ENCODE results near the gene P4HA2.

The P4HA2 gene

DNA sequence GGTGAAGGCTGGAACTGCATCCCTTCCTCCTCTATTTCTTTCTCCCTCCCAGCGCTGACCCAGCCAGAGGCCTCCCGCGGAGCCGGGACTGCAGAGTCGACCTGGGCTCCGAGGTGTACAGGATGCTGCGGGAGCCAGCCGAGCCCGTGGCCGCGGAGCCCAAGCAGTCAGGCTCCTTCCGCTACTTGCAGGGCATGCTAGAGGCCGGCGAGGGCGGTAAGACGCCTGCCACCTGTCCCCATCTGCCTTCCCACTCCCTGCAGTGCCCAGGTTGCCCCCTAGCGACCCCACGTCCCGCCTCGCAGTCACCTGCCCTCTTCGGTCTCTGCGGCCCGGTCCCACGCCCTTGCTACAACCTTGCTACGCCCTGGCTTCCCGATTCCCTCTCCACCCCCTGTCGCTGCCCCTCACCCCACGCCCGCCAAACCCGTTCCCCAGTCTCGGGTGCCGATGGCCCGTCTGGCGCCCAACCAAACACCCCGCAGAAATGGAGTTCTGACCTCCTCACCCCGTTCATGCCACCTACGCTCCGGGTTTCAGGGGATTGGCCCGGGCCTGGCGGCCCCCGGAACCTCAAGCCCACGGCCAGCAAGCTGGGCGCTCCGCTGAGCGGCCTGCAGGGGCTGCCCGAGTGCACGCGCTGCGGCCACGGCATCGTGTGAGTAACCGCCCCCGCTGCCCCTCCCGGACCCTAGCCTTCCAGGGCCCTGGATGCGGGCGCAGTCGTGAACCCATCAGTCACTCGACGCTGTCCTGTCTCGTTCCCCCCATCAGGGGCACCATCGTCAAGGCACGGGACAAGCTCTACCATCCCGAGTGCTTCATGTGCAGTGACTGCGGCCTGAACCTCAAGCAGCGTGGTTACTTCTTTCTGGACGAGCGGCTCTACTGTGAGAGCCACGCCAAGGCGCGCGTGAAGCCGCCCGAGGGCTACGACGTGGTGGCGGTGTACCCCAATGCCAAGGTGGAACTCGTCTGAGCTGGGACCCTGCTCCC, 43.9 kb upstream of the P4HA2 start:
- H3K4me3 ChIP-seq (replicated peaks; ENCODE audit: low read depth, low read length) = no peak overlapping the region
- TF ChIP-seq CTCF (IDR thresholded peaks at IDR 0.05; ENCODE audit: low read length, missing control alignments) = no peak
- DNase-seq (ENCODE audit: low read depth) = no peak

GRCh38 chr5:132270706-132271105, 43.1 kb upstream of the P4HA2 start:
- no peak overlapping the region for H3K4me3 ChIP-seq (replicated peaks; ENCODE audit: low read depth, low read length)
- no peak for TF ChIP-seq CTCF (IDR thresholded peaks at IDR 0.05; ENCODE audit: low read length, missing control alignments)
- DNase-seq (ENCODE audit: low read depth) = no peak

GRCh38 chr5:132270335-132270665, 42.6 kb upstream of the P4HA2 start:
- H3K4me3 ChIP-seq (replicated peaks; ENCODE audit: low read depth, low read length) = no peak overlapping the region
- no peak for TF ChIP-seq CTCF (IDR thresholded peaks at IDR 0.05; ENCODE audit: low read length, missing control alignments)
- DNase-seq (ENCODE audit: low read depth) = no peak

DNA sequence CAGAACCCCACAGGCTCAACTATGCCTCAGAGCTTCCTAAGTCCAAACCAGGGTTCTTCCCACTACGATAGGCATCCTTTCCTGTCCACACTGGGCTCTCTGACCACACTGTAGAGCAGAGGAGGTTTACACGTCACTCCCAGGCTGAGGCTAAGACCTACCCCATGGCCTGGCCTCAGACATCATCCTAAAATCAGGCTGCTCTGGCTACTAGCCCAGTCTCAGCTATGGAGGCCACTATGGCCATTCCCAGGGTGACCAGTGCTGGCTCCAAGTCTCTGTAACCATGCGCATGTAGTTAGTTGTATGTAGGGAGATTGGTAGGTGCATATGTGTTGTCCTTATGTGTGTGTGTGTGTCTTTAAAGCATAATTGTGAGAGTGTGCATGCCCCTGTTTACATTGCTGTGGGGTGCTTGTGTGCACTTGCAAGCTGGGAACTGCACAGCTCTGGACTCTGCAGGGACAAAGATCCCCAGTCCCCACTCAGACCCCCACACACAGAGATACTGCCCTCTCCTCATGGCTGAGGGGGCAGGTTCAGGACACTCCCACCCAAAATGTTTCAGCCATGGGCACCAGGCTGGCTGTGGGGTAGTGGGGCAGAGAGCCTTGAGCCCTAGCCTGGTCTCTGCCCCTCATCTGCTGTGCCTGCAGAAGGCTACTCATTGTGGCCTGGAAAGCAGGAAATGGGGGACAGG, 42.1 kb upstream of the P4HA2 start:
- TF ChIP-seq CTCF (IDR thresholded peaks at IDR 0.05; ENCODE audit: low read length, missing control alignments) = no peak
- no peak for DNase-seq (ENCODE audit: low read depth)
- no peak overlapping the region for H3K4me3 ChIP-seq (replicated peaks; ENCODE audit: low read depth, low read length)

- no peak overlapping the region for H3K4me3 ChIP-seq (replicated peaks; ENCODE audit: low read depth, low read length)
- no peak for TF ChIP-seq CTCF (IDR thresholded peaks at IDR 0.05; ENCODE audit: low read length, missing control alignments)
- peak; percentile 23 for DNase-seq (ENCODE audit: low read depth)
These were observed 41.3 kb upstream of the P4HA2 start for GRCh38 chr5:132268769-132269551.

- no peak for DNase-seq (ENCODE audit: low read depth)
- H3K4me3 ChIP-seq (replicated peaks; ENCODE audit: low read depth, low read length) = no peak overlapping the region
- TF ChIP-seq CTCF (IDR thresholded peaks at IDR 0.05; ENCODE audit: low read length, missing control alignments) = no peak
These were observed 40.5 kb upstream of the P4HA2 start for GRCh38 chr5:132267931-132268768.
